ENCODE data around the gene SPAG16. TPM values are rescaled to one million over a fixed set of nuclear protein-coding genes. Genes with fewer than 3 reads are reported as not detected.

The SPAG16 gene
- total RNA-seq, 4 donors from 2014 or later, result 25.6 to 37.5 (median 26.3) TPM

GRCh38 chr2:213429516-213429915, 145.3 kb downstream of the SPAG16 start:
- WGBS, 2 donors, result 69 to 72% methylated on average over 2 of the region's 2 CpGs
- DNase-seq (ENCODE audit: low spot score in 2 of 2), result no peak
- intact Hi-C loops (cut with DNase I; ENCODE audit: low total_unique reads), result no loop called here
- TF ChIP-seq POLR2A (IDR thresholded peaks at IDR 0.05), result no peak
- TF ChIP-seq, protein P1, sequence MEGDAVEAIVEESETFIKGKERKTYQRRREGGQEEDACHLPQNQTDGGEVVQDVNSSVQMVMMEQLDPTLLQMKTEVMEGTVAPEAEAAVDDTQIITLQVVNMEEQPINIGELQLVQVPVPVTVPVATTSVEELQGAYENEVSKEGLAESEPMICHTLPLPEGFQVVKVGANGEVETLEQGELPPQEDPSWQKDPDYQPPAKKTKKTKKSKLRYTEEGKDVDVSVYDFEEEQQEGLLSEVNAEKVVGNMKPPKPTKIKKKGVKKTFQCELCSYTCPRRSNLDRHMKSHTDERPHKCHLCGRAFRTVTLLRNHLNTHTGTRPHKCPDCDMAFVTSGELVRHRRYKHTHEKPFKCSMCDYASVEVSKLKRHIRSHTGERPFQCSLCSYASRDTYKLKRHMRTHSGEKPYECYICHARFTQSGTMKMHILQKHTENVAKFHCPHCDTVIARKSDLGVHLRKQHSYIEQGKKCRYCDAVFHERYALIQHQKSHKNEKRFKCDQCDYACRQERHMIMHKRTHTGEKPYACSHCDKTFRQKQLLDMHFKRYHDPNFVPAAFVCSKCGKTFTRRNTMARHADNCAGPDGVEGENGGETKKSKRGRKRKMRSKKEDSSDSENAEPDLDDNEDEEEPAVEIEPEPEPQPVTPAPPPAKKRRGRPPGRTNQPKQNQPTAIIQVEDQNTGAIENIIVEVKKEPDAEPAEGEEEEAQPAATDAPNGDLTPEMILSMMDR (IDR thresholded peaks at IDR 0.05), result no peak
- no peak overlapping the region for H3K4me3 ChIP-seq (ENCODE audit: low read depth, poor library complexity, severe bottlenecking)

DNA sequence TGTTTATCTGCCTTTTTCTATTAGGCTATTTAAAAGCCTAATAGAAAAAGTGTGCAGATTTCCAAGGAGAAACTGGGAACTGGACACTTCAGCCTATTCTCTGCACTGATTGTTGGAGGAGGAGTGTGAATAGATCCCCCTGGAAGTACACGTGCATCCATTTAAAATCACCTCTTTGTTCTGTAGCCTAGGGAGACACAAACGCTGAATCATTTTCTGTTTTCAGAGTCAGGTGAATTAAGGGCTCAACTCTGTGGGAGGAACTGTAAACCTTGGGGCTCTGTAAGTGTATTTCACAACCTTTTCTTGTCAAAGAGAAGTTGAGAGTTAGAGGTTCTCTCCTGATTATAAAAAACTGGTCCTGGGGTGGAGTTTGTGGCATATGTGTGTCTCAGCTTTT, 159.7 kb downstream of the SPAG16 start:
- no peak for TF ChIP-seq POLR2A (IDR thresholded peaks at IDR 0.05)
- TF ChIP-seq, protein P1 (IDR thresholded peaks at IDR 0.05), result no peak
- no peak for DNase-seq (ENCODE audit: low spot score in 2 of 2)
- intact Hi-C loops (cut with DNase I; ENCODE audit: low total_unique reads), result no loop called here
- WGBS, 2 donors, result 59 to 67% methylated on average over 2 of the region's 2 CpGs
- no peak overlapping the region for H3K4me3 ChIP-seq (ENCODE audit: low read depth, poor library complexity, severe bottlenecking)

GRCh38 chr2:213451542-213452239, 167.4 kb downstream of the SPAG16 start:
- no peak overlapping the region for H3K4me3 ChIP-seq (ENCODE audit: low read depth, poor library complexity, severe bottlenecking)
- intact Hi-C loops (cut with DNase I; ENCODE audit: low total_unique reads), result no loop called here
- TF ChIP-seq, protein P1 (IDR thresholded peaks at IDR 0.05), result no peak
- TF ChIP-seq POLR2A (IDR thresholded peaks at IDR 0.05), result no peak
- WGBS, 2 donors, result 25 to 33% methylated on average over 12 of the region's 12 CpGs
- DNase-seq (ENCODE audit: low spot score in 2 of 2), result no peak

- TF ChIP-seq POLR2A (IDR thresholded peaks at IDR 0.05), result no peak
- TF ChIP-seq, protein P1 (IDR thresholded peaks at IDR 0.05), result no peak
- H3K4me3 ChIP-seq (ENCODE audit: low read depth, poor library complexity, severe bottlenecking), result no peak overlapping the region
- intact Hi-C loops (cut with DNase I; ENCODE audit: low total_unique reads), result no loop called here
- WGBS, 2 donors, result 76 to 80% methylated on average over 5 of the region's 5 CpGs
- no peak for DNase-seq (ENCODE audit: low spot score in 2 of 2)
These were observed 171.2 kb downstream of the SPAG16 start for GRCh38 chr2:213455316-213456008.

DNA sequence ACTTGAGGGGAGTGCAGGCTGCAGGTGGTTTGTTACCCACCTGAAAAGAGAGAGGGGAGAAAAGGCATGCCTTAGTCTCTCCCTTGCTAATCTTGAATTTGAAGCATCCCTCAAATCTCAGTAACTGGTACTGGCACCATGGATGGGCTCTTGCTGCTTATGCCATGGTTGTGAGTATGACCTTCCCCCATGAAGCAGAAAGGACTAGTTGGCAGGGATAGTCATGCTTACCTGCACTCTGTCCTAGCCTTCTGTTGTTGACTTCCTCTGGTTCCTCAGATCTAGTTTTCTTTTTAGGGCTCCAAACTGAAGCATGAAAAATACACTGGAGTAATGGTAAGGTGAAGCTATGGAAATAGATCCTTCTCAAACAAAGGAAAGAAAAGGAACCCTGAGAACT, 191.2 kb downstream of the SPAG16 start:
- no peak for DNase-seq (ENCODE audit: low spot score in 2 of 2)
- H3K4me3 ChIP-seq (ENCODE audit: low read depth, poor library complexity, severe bottlenecking), result no peak overlapping the region
- intact Hi-C loops (cut with DNase I; ENCODE audit: low total_unique reads), result no loop called here
- TF ChIP-seq, protein P1 (IDR thresholded peaks at IDR 0.05), result no peak
- no peak for TF ChIP-seq POLR2A (IDR thresholded peaks at IDR 0.05)
